ENCODE data around the gene FOXL1.

FOXL1 gene

DNA sequence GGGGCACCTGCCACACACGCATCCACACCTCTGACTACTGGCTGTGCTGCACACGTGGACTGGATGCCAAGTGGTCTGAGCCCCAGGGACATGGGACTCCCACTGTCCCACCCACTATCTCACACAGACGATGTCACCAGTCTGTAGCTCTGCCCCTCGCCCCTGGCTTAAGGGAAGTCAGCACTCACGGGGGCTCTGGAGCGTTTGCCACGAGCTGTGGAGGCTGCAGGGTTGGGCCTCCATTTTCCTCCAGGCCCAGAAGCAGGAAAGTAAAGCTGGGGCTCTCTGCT lies 45.9 kb upstream of the FOXL1 start:
- Mint-ChIP-seq H3K36me3 (ENCODE audit: low read depth) (peaks cover 8% of the 10 kb centered on the region), H3K27ac (no peak overlapping the region), H3K27me3 (ENCODE audit: low read depth, poor library complexity) (peaks cover 30% of the 10 kb centered on the region), H3K4me1 (peaks cover 24% of the 10 kb centered on the region), H3K4me3 (no peak overlapping the region), H3K9me3 (peaks cover 3% of the 10 kb centered on the region)
- TF ChIP-seq, protein P1, sequence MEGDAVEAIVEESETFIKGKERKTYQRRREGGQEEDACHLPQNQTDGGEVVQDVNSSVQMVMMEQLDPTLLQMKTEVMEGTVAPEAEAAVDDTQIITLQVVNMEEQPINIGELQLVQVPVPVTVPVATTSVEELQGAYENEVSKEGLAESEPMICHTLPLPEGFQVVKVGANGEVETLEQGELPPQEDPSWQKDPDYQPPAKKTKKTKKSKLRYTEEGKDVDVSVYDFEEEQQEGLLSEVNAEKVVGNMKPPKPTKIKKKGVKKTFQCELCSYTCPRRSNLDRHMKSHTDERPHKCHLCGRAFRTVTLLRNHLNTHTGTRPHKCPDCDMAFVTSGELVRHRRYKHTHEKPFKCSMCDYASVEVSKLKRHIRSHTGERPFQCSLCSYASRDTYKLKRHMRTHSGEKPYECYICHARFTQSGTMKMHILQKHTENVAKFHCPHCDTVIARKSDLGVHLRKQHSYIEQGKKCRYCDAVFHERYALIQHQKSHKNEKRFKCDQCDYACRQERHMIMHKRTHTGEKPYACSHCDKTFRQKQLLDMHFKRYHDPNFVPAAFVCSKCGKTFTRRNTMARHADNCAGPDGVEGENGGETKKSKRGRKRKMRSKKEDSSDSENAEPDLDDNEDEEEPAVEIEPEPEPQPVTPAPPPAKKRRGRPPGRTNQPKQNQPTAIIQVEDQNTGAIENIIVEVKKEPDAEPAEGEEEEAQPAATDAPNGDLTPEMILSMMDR (IDR thresholded peaks at IDR 0.05) = no peak
- no peak for DNase-seq

GRCh38 chr16:86533076-86533475 lies 45.3 kb upstream of the FOXL1 start:
- peaks cover 4% of the 10 kb centered on the region for H3K36me3 Mint-ChIP-seq (ENCODE audit: low read depth)
- H3K27me3 Mint-ChIP-seq (ENCODE audit: low read depth, poor library complexity) = peaks cover 24% of the 10 kb centered on the region
- H3K27ac Mint-ChIP-seq = no peak overlapping the region
- no peaks in the 10 kb centered on the region for H3K9me3 Mint-ChIP-seq
- TF ChIP-seq, protein P1 (IDR thresholded peaks at IDR 0.05) = no peak
- H3K4me3 Mint-ChIP-seq = no peak overlapping the region
- peaks cover 18% of the 10 kb centered on the region for H3K4me1 Mint-ChIP-seq
- no peak for DNase-seq

DNA sequence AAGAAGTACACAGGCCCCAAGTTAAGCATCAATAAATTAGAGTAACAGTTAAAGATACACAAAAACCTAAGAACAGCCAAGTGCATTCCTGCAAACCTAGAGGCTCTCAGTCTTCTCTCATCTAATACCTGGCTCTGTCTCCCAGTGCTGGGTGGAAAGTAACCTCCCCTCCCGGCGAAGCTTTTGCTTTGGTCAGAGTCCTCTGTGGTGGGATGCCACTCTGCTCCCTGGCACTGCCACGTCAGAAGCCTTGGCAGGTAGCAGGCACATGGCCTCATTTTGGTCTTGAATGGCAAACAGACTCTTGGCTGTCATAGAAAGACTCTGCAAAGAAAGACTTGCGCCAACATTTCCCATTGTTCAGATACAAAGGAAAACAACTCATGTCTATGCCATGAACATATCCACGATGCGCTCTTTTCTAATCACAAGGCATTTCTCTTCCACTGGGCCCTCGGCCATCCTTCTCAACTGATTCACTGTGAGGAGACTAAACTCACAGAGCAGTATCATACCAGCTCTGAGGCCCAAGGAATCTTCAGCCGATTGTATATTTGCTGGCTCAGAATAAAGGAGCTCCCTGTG lies 44.5 kb upstream of the FOXL1 start:
- no peak overlapping the region for H3K27ac Mint-ChIP-seq
- H3K4me1 Mint-ChIP-seq = peaks cover 10% of the 10 kb centered on the region
- no peak overlapping the region for H3K4me3 Mint-ChIP-seq
- no peaks in the 10 kb centered on the region for H3K9me3 Mint-ChIP-seq
- DNase-seq = no peak
- peaks cover 25% of the 10 kb centered on the region for H3K27me3 Mint-ChIP-seq (ENCODE audit: low read depth, poor library complexity)
- TF ChIP-seq, protein P1 (IDR thresholded peaks at IDR 0.05) = no peak
- peaks cover 4% of the 10 kb centered on the region for H3K36me3 Mint-ChIP-seq (ENCODE audit: low read depth)

- H3K27ac Mint-ChIP-seq = no peak overlapping the region
- TF ChIP-seq, protein P1 (IDR thresholded peaks at IDR 0.05) = no peak
These were observed 43.4 kb upstream of the FOXL1 start for GRCh38 chr16:86534779-86535615.

GRCh38 chr16:86536621-86537020 lies 41.7 kb upstream of the FOXL1 start:
- TF ChIP-seq, protein P1 (IDR thresholded peaks at IDR 0.05) = no peak
- no peaks in the 10 kb centered on the region for H3K9me3 Mint-ChIP-seq
- H3K4me3 Mint-ChIP-seq = no peak overlapping the region
- no peaks in the 10 kb centered on the region for H3K4me1 Mint-ChIP-seq
- no peak for DNase-seq
- no peak overlapping the region for H3K27ac Mint-ChIP-seq
- H3K36me3 Mint-ChIP-seq (ENCODE audit: low read depth) = no peaks in the 10 kb centered on the region
- H3K27me3 Mint-ChIP-seq (ENCODE audit: low read depth, poor library complexity) = peaks cover 28% of the 10 kb centered on the region

More at GRCh38 chr16:86534779-86535615, 43.4 kb upstream of the FOXL1 start:
- Mint-ChIP-seq H3K36me3 (ENCODE audit: low read depth) (peaks cover 1% of the 10 kb centered on the region), H3K4me1 (peaks cover 4% of the 10 kb centered on the region), H3K4me3 (no peak overlapping the region), H3K27me3 (ENCODE audit: low read depth, poor library complexity) (peaks cover 28% of the 10 kb centered on the region), H3K9me3 (no peaks in the 10 kb centered on the region)
- DNase-seq = no peak

DNA sequence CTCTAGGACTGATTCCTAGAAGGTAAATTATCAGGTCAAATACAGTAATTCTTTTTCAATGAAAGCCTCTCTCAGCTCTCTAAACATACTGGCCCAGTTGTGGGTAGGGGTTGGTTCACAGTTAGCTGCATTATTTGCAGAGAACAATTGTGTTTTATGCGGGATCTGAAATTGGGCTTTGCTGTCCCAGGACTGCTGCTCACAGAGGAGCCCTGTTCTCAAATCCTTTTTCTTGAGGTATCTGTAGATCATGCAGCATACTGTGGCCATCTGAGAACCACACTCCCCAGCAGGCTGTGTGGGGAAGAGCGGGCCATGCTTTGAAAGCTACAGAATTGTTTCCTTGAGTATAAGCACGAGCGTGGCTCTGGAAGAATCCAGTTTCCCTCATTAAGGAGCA lies 40.9 kb upstream of the FOXL1 start:
- no peak overlapping the region for H3K4me3 Mint-ChIP-seq
- DNase-seq = no peak

More for the DNA sequence above, 40.9 kb upstream of the FOXL1 start:
- Mint-ChIP-seq H3K27me3 (ENCODE audit: low read depth, poor library complexity) (peaks cover 28% of the 10 kb centered on the region), H3K4me1 (no peaks in the 10 kb centered on the region), H3K36me3 (ENCODE audit: low read depth) (no peaks in the 10 kb centered on the region), H3K9me3 (no peaks in the 10 kb centered on the region), H3K27ac (no peak overlapping the region)
- TF ChIP-seq, protein P1 (IDR thresholded peaks at IDR 0.05) = no peak

Data from nephron progenitor cell (in vitro differentiated cells).